HCT116 (cell line): Measurements from ENCODE around the gene BEND5. TPM values are rescaled to one million over a fixed set of nuclear protein-coding genes. Genes with fewer than 3 reads are reported as not detected.

Experiments
- ATAC-seq: fragments of 200-7000 bp; cut with Tn5 transposase; 2 replicates; pipeline ENCODE4 v1.9.1; 2020; ENCODE audit warnings: mild to moderate bottlenecking, moderate library complexity
- BruUV-seq: library from RNA; stranded (reverse); fragments of 400-500 nt; replicated peaks from 2 replicates; lab custom pipeline; 2021; lab: Mats Ljungman, UMichigan
- CTCF ChIA-PET: fragments of 300-600 bp; sonication (Branson Sonifier 250); formaldehyde crosslinking; loops from one replicate; lab custom pipeline; 2021; ENCODE audit warnings: antibody characterized with exemption; lab: Charles Lee
- POLR2A ChIA-PET: fragments of 300-600, 350-600 bp; sonication (Branson Sonifier 250); formaldehyde crosslinking; loops from one replicate; lab custom pipeline; 2021; ENCODE audit warnings: antibody characterized with exemption; lab: Charles Lee
- RAD21 ChIA-PET, 2 experiments: fragments of 300-600 bp; sonication (Branson Sonifier 250); formaldehyde crosslinking; loops; one replicate each; lab custom pipeline; 2023; ENCODE audit warnings: low total read pairs in 2 of 2; ENCODE audit not compliant: uncharacterized antibody in 2 of 2, unreplicated experiment in 2 of 2, low non-redundant PET in 1 of 2; lab: Charles Lee
- DNase-seq: peaks from one replicate; pipeline ENCODE4 v3.0.0-alpha.2; 2010; ENCODE audit warnings: low read depth, low spot score
- H2AFZ ChIP-seq: fragments of 200-600 bp; shearing (Covaris generic), sonication (generic); 2 replicates; pipeline ENCODE4 v1.6.1; 2017; ENCODE audit warnings: low read depth, mixed run types, mixed read lengths, antibody characterized with exemption, low read length; ENCODE audit not compliant: poor library complexity, severe bottlenecking
- H3K27ac ChIP-seq: 2 replicates; pipeline ENCODE4 v1.5.1; 2012; ENCODE audit warnings: low read depth, low read length
- H3K27me3 ChIP-seq: fragments of 200-600 bp; sonication (generic); 2 replicates; pipeline ENCODE4 v1.6.1; 2016; ENCODE audit warnings: mixed run types, low read length, mixed read lengths; ENCODE audit not compliant: insufficient read depth
- H3K36me3 ChIP-seq, 2 experiments: fragments of 200-500 bp in 1 of 2; fragments of 200-600 bp in 1 of 2; sonication (Bioruptor generic) in 1 of 2; sonication (generic) in 1 of 2; 2 replicates each; pipeline versions ENCODE4 v1.5.1 to v1.6.1; 2014 to 2016; ENCODE audit warnings: low read length in 2 of 2, inconsistent platforms in 1 of 2, mixed read lengths in 1 of 2, mixed run types in 1 of 2; ENCODE audit not compliant: insufficient read depth in 2 of 2, control insufficient read depth in 1 of 2
- H3K4me1 ChIP-seq, 2 experiments: fragments of 200-600 bp in 1 of 2; sonication (generic) in 1 of 2; 2 replicates each; pipeline versions ENCODE4 v1.5.1 to v1.6.1; 2012 to 2017; ENCODE audit warnings: low read length in 2 of 2, inconsistent platforms in 1 of 2, mild to moderate bottlenecking in 1 of 2, mixed read lengths in 1 of 2, mixed run types in 1 of 2, moderate library complexity in 1 of 2; ENCODE audit not compliant: insufficient read depth in 2 of 2, control insufficient read depth in 1 of 2
- H3K4me2 ChIP-seq: fragments of 200-600 bp; sonication (generic); 2 replicates; pipeline ENCODE4 v1.6.1; 2017; ENCODE audit warnings: mixed run types, low read length, mixed read lengths
- H3K4me3 ChIP-seq, 2 experiments: fragments of 200-600 bp in 1 of 2; sonication (generic) in 1 of 2; replicated peaks in 1 of 2; 2 replicates each; pipeline ENCODE4 v1.5.1; 2011 to 2016; ENCODE audit warnings: low read length in 2 of 2, control low read depth in 1 of 2, low read depth in 1 of 2, mild to moderate bottlenecking in 1 of 2, mixed read lengths in 1 of 2, mixed run types in 1 of 2
- H3K79me2 ChIP-seq: fragments of 200-600 bp; sonication (generic); 2 replicates; pipeline ENCODE4 v1.6.1; 2017; ENCODE audit warnings: mild to moderate bottlenecking, mixed run types, low read length, moderate library complexity, mixed read lengths; ENCODE audit not compliant: insufficient read depth
- H3K9ac ChIP-seq: fragments of 200-600 bp; sonication (generic); 2 replicates; pipeline ENCODE4 v1.6.1; 2016; ENCODE audit warnings: low read length, mixed read lengths
- H3K9me2 ChIP-seq: fragments of 200-600 bp; sonication (generic), shearing (Covaris generic); 2 replicates; pipeline ENCODE4 v1.6.1; 2017; ENCODE audit warnings: mixed run types, mild to moderate bottlenecking, moderate library complexity; ENCODE audit not compliant: insufficient read depth
- H3K9me3 ChIP-seq, 2 experiments: fragments of 200-500 bp in 1 of 2; fragments of 200-600 bp in 1 of 2; sonication (Bioruptor generic) in 1 of 2; sonication (generic) in 1 of 2; 2 replicates each; pipeline ENCODE4 v1.6.1; 2014 to 2017; ENCODE audit warnings: low read length in 2 of 2, mixed read lengths in 2 of 2, inconsistent platforms in 1 of 2, low read depth in 1 of 2, mild to moderate bottlenecking in 1 of 2, mixed run types in 1 of 2, moderate library complexity in 1 of 2; ENCODE audit not compliant: control insufficient read depth in 1 of 2, insufficient read depth in 1 of 2
- H4K20me1 ChIP-seq: fragments of 200-600 bp; sonication (generic), shearing (Covaris generic); 2 replicates; pipeline ENCODE4 v1.6.1; 2017; ENCODE audit warnings: mixed run types, mild to moderate bottlenecking, moderate library complexity; ENCODE audit not compliant: insufficient read depth
- CEBPB ChIP-seq: IDR thresholded peaks from 2 replicates; pipeline ENCODE4 v1.6.1; 2012; ENCODE audit warnings: low read depth
- ELF1 ChIP-seq: IDR thresholded peaks from 2 replicates; pipeline ENCODE4 v1.6.1; 2012; ENCODE audit warnings: low read depth, borderline replicate concordance
- EZH2 ChIP-seq: fragments of 200-600 bp; sonication (generic); IDR thresholded peaks from 2 replicates; pipeline ENCODE4 v1.6.1; 2017; ENCODE audit warnings: antibody characterized with exemption, mixed run types
- FOSL1 ChIP-seq: IDR thresholded peaks from 2 replicates; pipeline ENCODE4 v1.6.1; 2012; ENCODE audit warnings: low read depth
- JUND ChIP-seq: IDR thresholded peaks from 2 replicates; pipeline ENCODE4 v1.6.1; 2012
- POLR2A ChIP-seq: IDR thresholded peaks from 2 replicates; pipeline ENCODE4 v1.7.0; 2011; ENCODE audit warnings: borderline replicate concordance; ENCODE audit not compliant: insufficient read depth, insufficient read length; ENCODE audit errors: extremely low read depth
- POLR2AphosphoS5 ChIP-seq: IDR thresholded peaks from 2 replicates; pipeline ENCODE4 v1.6.1; 2011; ENCODE audit warnings: mild to moderate bottlenecking, low read depth, low read length, moderate library complexity
- SIN3A ChIP-seq: IDR thresholded peaks from 2 replicates; pipeline ENCODE4 v1.6.1; 2012; ENCODE audit warnings: low read depth
- SP1 ChIP-seq: IDR thresholded peaks from 2 replicates; pipeline ENCODE4 v1.6.1; 2012; ENCODE audit warnings: low read depth
- SRF ChIP-seq: IDR thresholded peaks from 2 replicates; pipeline ENCODE4 v1.6.1; 2012; ENCODE audit warnings: low read depth
- TCF7L2 ChIP-seq: IDR thresholded peaks from 2 replicates; pipeline ENCODE4 v1.7.0; 2011; ENCODE audit warnings: borderline replicate concordance, inconsistent platforms; ENCODE audit not compliant: insufficient read depth, insufficient read length; ENCODE audit errors: extremely low read depth
- YY1 ChIP-seq: IDR thresholded peaks from 2 replicates; pipeline ENCODE4 v1.6.1; 2011; ENCODE audit warnings: low read length, low read depth, moderate library complexity, mild to moderate bottlenecking; ENCODE audit not compliant: insufficient replicate concordance; ENCODE audit errors: extremely low read depth
- ZFX ChIP-seq: fragments of 450-650 bp; IDR thresholded peaks from 2 replicates; pipeline ENCODE4 v1.6.1; 2017
- ZNF274 ChIP-seq: fragments of 200-500 bp; sonication (Bioruptor generic); IDR thresholded peaks from 2 replicates; pipeline ENCODE4 v1.6.1; 2014; ENCODE audit warnings: mild to moderate bottlenecking, low read depth, low read length, inconsistent platforms
- intact Hi-C: fragments of 100-400 bp; cut with micrococcal nuclease; formaldehyde crosslinking; loops from 2 replicates; pipeline ENCODE4 v1.10.0; 2022
- total RNA-seq: library from RNA; stranded (reverse); gene quantifications from one replicate; pipeline ENCODE4 v1.2.1, GENCODE V29; 2021; ENCODE audit not compliant: unreplicated experiment
- TF ChIP-seq, protein P1 (sequence below), 3 experiments: fragments of 200-600 bp in 1 of 3; sonication (generic) in 1 of 3; IDR thresholded peaks in 2 of 3; conservative IDR thresholded peaks in 1 of 3; 2 replicates each; pipeline ENCODE4 v1.5.1; 2012 to 2017; ENCODE audit warnings: low read depth in 2 of 3, low read length in 2 of 3, antibody characterized with exemption in 1 of 3, borderline replicate concordance in 1 of 3, control low read depth in 1 of 3, mild to moderate bottlenecking in 1 of 3, mixed read lengths in 1 of 3, mixed run types in 1 of 3, moderate library complexity in 1 of 3; ENCODE audit not compliant: insufficient read depth in 1 of 3
- TF ChIP-seq, protein P2 (sequence below): IDR thresholded peaks from 2 replicates; pipeline ENCODE4 v1.6.1; 2012
- TF ChIP-seq, protein P3 (sequence below): IDR thresholded peaks from 2 replicates; pipeline ENCODE4 v1.6.1; 2012

Gene BEND5
- total RNA-seq, 1 experiment from 2014 or later = not detected

DNA sequence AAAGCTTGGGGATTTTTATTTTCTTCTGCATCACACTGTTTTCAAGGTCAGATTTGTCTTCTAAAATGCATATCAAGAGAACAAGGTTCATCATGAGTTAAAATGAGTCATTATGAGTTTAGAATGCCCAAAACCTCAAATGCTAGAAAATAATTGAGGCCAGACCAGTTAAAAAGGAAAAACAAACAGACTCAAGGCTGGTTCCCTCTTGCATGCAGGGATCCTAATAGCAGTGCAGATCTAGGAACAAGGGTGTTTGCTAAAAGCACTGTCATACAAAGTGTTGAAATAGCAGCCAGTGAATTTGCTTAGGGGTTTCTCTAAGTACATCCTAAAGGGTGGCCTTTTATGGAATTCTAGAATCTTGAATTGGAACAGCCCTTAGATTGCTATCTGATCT is 15.3 kb downstream of the BEND5 start:
- Histone ChIP-seq H3K79me2 (no peaks in the 10 kb centered on the region), H3K4me1 (no peaks in the 10 kb centered on the region), H3K27ac (no peak overlapping the region)
- ChIA-PET CTCF (no interaction called here), RAD21 (no interaction called here)
- DNase-seq (no peak), ATAC-seq (no peak)
- intact Hi-C loops = no loop called here
- no peak for TF ChIP-seq JUND
- TF ChIP-seq, all 23 proteins: peak for 0
- Histone ChIP-seq H4K20me1 (no peaks in the 10 kb centered on the region), H2AFZ (no peak overlapping the region), H3K27me3 (no peaks in the 10 kb centered on the region; the same call in 1 of the 2 replicates), H3K9me3 (no peaks in the 10 kb centered on the region), H3K9ac (no peak overlapping the region), H3K4me2 (no peak overlapping the region), H3K36me3 (no peaks in the 10 kb centered on the region), H3K9me2 (no peaks in the 10 kb centered on the region), H3K4me3 (no peak overlapping the region)
- POLR2A ChIA-PET = no interaction called here
- no TSS peak for BruUV-seq

DNA sequence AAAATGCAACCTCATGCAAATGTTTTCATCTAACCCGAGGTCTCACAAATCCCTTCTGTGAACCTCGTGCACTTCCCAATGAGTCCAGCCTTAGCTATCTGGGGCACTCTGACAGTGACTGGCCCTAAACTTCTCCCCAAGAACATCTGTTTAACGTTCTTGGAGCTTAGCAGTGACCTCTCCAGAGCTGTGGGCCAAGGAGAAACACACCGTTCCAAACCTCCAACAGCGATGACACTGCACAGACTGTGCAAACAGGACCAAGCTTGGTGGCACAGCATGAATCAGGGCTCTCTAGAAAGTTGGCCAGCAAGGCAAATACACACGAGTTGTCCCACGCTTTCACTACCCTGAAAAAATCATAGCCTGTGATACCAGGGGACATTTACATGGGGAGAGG is 15.8 kb downstream of the BEND5 start:
- BruUV-seq = no TSS peak
- intact Hi-C loops = no loop called here
- TF ChIP-seq FOSL1 (no peak), EZH2 (no peak), POLR2A (no peak), CEBPB (no peak), TCF7L2 (no peak), POLR2AphosphoS5 (no peak), YY1 (no peak), SRF (no peak), JUND (no peak), SIN3A (no peak), ZNF274 (no peak), SP1 (no peak), ELF1 (no peak), ZFX (no peak)
- TF ChIP-seq, protein P1, sequence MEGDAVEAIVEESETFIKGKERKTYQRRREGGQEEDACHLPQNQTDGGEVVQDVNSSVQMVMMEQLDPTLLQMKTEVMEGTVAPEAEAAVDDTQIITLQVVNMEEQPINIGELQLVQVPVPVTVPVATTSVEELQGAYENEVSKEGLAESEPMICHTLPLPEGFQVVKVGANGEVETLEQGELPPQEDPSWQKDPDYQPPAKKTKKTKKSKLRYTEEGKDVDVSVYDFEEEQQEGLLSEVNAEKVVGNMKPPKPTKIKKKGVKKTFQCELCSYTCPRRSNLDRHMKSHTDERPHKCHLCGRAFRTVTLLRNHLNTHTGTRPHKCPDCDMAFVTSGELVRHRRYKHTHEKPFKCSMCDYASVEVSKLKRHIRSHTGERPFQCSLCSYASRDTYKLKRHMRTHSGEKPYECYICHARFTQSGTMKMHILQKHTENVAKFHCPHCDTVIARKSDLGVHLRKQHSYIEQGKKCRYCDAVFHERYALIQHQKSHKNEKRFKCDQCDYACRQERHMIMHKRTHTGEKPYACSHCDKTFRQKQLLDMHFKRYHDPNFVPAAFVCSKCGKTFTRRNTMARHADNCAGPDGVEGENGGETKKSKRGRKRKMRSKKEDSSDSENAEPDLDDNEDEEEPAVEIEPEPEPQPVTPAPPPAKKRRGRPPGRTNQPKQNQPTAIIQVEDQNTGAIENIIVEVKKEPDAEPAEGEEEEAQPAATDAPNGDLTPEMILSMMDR (IDR thresholded peaks at IDR 0.05 in 2 of 3, conservative IDR thresholded peaks at IDR 0.05 in 1 of 3; ENCODE audit: borderline replicate concordance in 1 of 3, insufficient read depth in 1 of 3, low read depth in 2 of 3, low read length in 2 of 3) = no peak
- TF ChIP-seq, protein P2, sequence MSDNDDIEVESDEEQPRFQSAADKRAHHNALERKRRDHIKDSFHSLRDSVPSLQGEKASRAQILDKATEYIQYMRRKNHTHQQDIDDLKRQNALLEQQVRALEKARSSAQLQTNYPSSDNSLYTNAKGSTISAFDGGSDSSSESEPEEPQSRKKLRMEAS = no peak
- TF ChIP-seq, protein P3, sequence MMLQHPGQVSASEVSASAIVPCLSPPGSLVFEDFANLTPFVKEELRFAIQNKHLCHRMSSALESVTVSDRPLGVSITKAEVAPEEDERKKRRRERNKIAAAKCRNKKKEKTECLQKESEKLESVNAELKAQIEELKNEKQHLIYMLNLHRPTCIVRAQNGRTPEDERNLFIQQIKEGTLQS = no peak

More for the DNA sequence above, 15.8 kb downstream of the BEND5 start:
- RAD21 ChIA-PET = no interaction called here
- Histone ChIP-seq H3K4me2 (no peak overlapping the region), H3K79me2 (no peaks in the 10 kb centered on the region), H3K4me3 (no peak overlapping the region), H3K27me3 (no peaks in the 10 kb centered on the region; the same call in 1 of the 2 replicates), H3K9me2 (no peaks in the 10 kb centered on the region), H3K9me3 (no peaks in the 10 kb centered on the region), H3K36me3 (no peaks in the 10 kb centered on the region), H3K9ac (no peak overlapping the region), H3K27ac (no peak overlapping the region), H2AFZ (no peak overlapping the region), H3K4me1 (no peaks in the 10 kb centered on the region), H4K20me1 (no peaks in the 10 kb centered on the region)
- ATAC-seq (no peak), DNase-seq (no peak)
- CTCF ChIA-PET = no interaction called here
- POLR2A ChIA-PET = no interaction called here
